Activated naive CD8-positive, alpha-beta T cell treated with anti-CD3 and anti-CD28 coated beads for 36 hours (primary cell): ENCODE data around the gene RIMKLA. TPM values are rescaled to one million over a fixed set of nuclear protein-coding genes. Genes with fewer than 3 reads are reported as not detected.

Experiments
- DNase-seq: peaks from one replicate; pipeline ENCODE4 v3.0.0; 2021
- H3K27ac Mint-ChIP-seq: one replicate; pipeline ENCODE4 v1.8.0; 2022; ENCODE audit warnings: mild to moderate bottlenecking, moderate library complexity, mixed read lengths
- H3K27me3 Mint-ChIP-seq: one replicate; pipeline ENCODE4 v1.8.0; 2022; ENCODE audit warnings: mild to moderate bottlenecking, mixed read lengths
- H3K36me3 Mint-ChIP-seq: one replicate; pipeline ENCODE4 v1.8.0; 2021; ENCODE audit warnings: mild to moderate bottlenecking, mixed read lengths
- H3K4me1 Mint-ChIP-seq: one replicate; pipeline ENCODE4 v1.8.0; 2021; ENCODE audit warnings: mixed read lengths
- H3K4me3 Mint-ChIP-seq: one replicate; pipeline ENCODE4 v1.8.0; 2022; ENCODE audit warnings: mild to moderate bottlenecking, moderate library complexity, mixed read lengths
- H3K9me3 Mint-ChIP-seq: one replicate; pipeline ENCODE4 v1.8.0; 2022; ENCODE audit warnings: mixed read lengths
- total RNA-seq, 2 experiments: library from RNA; stranded (reverse); gene quantifications; one replicate each; pipeline ENCODE4 v1.2.3, GENCODE V29; 2021

RIMKLA gene
- total RNA-seq, 2 experiments from 2014 or later, result 6.3 to 8.1 TPM

DNA sequence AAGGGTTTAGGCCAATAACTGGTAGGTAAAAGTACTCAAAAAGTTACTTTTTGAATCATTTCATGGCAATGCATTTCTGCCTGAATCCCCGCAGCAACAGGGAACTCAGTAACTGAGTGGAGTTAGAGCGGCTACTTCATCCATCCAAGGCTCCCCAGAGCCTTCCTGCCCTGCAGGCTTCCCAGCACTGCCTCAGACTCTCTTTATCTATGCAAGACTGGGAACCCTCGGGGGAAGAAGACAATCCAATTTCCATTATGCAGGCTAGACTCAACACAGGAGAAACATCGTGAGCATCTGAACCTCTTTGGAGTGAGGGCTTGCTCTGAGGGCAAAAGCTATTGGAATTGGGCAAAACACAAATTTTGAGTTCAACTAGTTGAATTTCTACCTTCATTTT lies 52.1 kb downstream of the RIMKLA start:
- no peaks in the 10 kb centered on the region for H3K36me3 Mint-ChIP-seq
- no peak overlapping the region for H3K27ac Mint-ChIP-seq
- no peak overlapping the region for H3K4me3 Mint-ChIP-seq
- H3K27me3 Mint-ChIP-seq, result no peaks in the 10 kb centered on the region
- DNase-seq, result no peak
- H3K9me3 Mint-ChIP-seq, result no peaks in the 10 kb centered on the region
- no peaks in the 10 kb centered on the region for H3K4me1 Mint-ChIP-seq

DNA sequence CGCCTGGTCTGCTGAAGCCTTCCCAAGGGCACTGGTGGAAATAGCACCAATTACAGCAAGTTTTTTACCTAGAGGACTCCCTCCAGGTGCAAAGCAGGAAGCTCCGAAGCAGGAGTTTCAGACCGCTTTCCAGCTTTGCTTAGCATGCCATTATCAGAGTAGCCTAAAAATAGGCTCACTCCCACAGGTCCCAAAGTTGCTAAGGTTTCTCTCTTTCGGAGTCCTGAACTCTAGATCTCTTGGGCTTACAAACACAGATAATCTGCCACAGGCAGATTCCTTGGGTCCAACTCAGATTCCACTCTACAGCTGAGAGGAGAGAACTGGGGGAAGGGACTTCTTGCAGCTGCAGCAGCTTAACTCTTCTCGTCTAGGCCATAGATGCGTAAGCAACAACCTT lies 52.8 kb downstream of the RIMKLA start:
- H3K4me1 Mint-ChIP-seq, result no peaks in the 10 kb centered on the region
- H3K4me3 Mint-ChIP-seq, result no peak overlapping the region
- H3K27ac Mint-ChIP-seq, result no peak overlapping the region
- no peaks in the 10 kb centered on the region for H3K9me3 Mint-ChIP-seq
- no peaks in the 10 kb centered on the region for H3K27me3 Mint-ChIP-seq
- no peak for DNase-seq
- no peaks in the 10 kb centered on the region for H3K36me3 Mint-ChIP-seq

DNA sequence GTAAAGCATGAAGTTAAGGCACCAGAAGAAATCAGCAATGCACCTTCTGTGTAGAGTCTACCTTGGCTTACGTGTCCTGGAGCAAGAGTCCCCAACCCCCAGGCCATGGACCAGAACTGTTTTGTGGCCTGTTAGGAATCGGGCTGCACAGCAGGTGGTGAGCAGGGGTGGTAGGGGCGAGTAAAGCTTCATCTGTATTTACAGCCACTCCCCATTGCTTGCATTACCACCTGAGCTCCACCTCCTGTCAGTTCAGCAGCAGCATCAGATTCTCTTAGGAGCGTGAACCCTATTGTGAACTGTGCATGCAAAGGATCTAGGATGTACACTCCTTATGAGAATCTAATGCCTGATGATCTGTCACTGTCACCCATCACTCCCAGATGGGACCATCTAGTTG lies 53.7 kb downstream of the RIMKLA start:
- H3K9me3 Mint-ChIP-seq, result no peaks in the 10 kb centered on the region
- no peak overlapping the region for H3K4me3 Mint-ChIP-seq
- H3K36me3 Mint-ChIP-seq, result no peaks in the 10 kb centered on the region
- DNase-seq, result no peak
- no peaks in the 10 kb centered on the region for H3K27me3 Mint-ChIP-seq
- no peak overlapping the region for H3K27ac Mint-ChIP-seq
- no peaks in the 10 kb centered on the region for H3K4me1 Mint-ChIP-seq

DNA sequence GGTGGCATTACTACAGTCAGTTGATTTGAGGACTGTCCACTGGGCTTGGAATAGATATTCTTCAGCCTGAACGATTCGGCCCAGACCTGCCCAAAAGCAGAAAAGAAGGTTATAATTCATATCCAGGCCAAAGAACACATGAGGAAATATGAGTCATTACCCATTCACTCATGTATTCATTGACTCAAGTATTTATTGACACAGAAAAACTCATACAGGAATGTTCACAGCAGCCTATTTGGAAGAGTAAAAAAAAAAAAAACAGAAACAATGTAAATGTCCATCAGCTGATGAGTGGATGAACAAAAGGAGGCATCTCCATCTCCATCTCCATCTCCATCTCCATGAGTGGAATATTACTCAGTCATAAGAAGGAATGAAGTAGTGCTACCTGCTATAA lies 59.3 kb downstream of the RIMKLA start:
- Mint-ChIP-seq H3K9me3 (no peaks in the 10 kb centered on the region), H3K4me3 (no peak overlapping the region), H3K36me3 (no peaks in the 10 kb centered on the region), H3K27ac (no peak overlapping the region), H3K27me3 (no peaks in the 10 kb centered on the region), H3K4me1 (no peaks in the 10 kb centered on the region)
- no peak for DNase-seq

DNA sequence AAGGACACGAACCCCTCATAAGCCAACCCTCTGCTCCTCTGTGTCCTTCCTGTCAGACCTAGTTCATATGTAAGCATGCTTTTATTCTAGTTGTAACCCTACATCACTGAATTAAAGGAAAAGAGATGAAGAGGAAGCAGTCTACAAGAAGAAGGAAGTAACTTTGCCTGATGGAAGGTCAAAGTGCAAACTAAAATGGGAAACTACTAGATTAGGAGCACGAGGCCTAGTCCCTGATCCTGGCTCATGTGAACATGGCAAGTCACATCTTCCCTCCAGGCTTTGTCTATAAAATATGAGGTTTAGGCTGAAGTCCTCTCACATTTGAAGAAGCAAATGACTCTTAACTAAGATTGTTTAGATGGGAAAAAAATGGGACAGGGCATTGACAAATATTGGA lies 62.1 kb downstream of the RIMKLA start:
- Mint-ChIP-seq H3K4me1 (peaks cover 3% of the 10 kb centered on the region), H3K4me3 (no peak overlapping the region), H3K36me3 (no peaks in the 10 kb centered on the region), H3K9me3 (no peaks in the 10 kb centered on the region), H3K27ac (no peak overlapping the region), H3K27me3 (no peaks in the 10 kb centered on the region)
- no peak for DNase-seq

- Mint-ChIP-seq H3K4me1 (peaks cover 9% of the 10 kb centered on the region), H3K9me3 (no peaks in the 10 kb centered on the region), H3K36me3 (no peaks in the 10 kb centered on the region), H3K27ac (no peak overlapping the region), H3K27me3 (no peaks in the 10 kb centered on the region), H3K4me3 (no peak overlapping the region)
- DNase-seq, result no peak
These were observed 68.7 kb downstream of the RIMKLA start for GRCh38 chr1:42449256-42449655.

DNA sequence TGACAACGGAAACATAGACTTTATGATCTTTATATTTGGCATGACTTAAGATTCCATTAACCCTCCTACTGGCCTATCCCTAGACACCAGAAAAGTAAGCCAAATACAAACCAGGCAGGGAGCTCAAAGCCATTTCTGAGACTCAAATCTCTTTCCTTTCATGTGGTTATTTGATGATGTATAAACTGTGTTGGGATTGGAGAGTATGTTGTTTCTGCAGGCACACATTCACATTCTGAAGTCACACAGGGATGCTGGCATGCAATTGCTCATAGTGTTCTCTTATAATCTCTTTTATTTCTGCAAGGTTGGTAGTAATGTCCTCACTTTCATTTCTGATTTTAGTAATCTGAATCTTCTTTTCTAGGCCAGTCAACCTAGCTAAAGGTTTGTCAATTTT lies 69.5 kb downstream of the RIMKLA start:
- no peaks in the 10 kb centered on the region for H3K36me3 Mint-ChIP-seq
- no peaks in the 10 kb centered on the region for H3K9me3 Mint-ChIP-seq
- H3K4me1 Mint-ChIP-seq, result peaks cover 11% of the 10 kb centered on the region
- H3K27me3 Mint-ChIP-seq, result no peaks in the 10 kb centered on the region
- H3K4me3 Mint-ChIP-seq, result no peak overlapping the region
- no peak overlapping the region for H3K27ac Mint-ChIP-seq
- DNase-seq, result no peak

DNA sequence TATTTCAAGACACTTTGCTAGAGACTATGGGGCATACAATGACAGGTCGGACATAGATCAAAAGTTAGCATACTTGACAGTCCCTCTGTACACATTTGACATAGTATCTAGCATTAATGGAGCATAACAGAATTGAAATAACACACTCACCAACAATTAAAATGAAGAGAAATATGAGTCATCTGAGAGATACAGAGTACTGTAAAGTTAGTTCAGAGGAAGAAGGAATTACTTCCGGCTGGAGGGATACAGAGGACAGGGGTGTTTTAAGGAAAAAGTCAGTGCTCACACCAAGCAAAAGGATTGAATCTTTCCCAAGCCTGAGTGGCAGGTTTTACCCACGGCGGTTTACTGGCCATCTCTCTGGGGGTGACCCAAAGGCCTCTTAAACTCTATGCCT lies 72.8 kb downstream of the RIMKLA start:
- H3K27ac Mint-ChIP-seq, result no peak overlapping the region
- H3K36me3 Mint-ChIP-seq, result peaks cover 13% of the 10 kb centered on the region
- DNase-seq, result no peak
- no peaks in the 10 kb centered on the region for H3K9me3 Mint-ChIP-seq
- H3K4me1 Mint-ChIP-seq, result peaks cover 25% of the 10 kb centered on the region
- H3K4me3 Mint-ChIP-seq, result no peak overlapping the region
- H3K27me3 Mint-ChIP-seq, result no peaks in the 10 kb centered on the region

DNA sequence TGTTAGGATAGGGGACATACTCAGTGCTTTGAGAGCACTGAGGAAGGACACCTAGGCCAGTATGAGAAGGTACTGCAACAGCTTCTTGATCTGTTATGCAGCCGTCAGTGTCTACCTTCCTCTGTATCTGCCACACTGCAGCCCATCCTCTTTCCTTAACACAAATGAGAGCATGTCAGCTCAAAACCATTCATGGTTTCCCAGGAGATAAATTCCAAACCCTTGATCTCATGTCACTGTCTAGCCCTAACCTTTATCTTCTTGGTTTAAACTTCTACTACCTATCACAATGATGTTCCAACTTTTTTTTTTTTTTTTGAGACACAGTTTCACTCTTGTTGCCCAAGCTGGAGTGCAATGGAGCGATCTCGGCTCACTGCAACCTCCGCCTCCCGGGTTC lies 73.8 kb downstream of the RIMKLA start:
- H3K9me3 Mint-ChIP-seq, result no peaks in the 10 kb centered on the region
- H3K36me3 Mint-ChIP-seq, result peaks cover 21% of the 10 kb centered on the region
- H3K27me3 Mint-ChIP-seq, result no peaks in the 10 kb centered on the region
- H3K4me1 Mint-ChIP-seq, result peaks cover 31% of the 10 kb centered on the region
- H3K27ac Mint-ChIP-seq, result no peak overlapping the region
- H3K4me3 Mint-ChIP-seq, result no peak overlapping the region
- DNase-seq, result no peak

DNA sequence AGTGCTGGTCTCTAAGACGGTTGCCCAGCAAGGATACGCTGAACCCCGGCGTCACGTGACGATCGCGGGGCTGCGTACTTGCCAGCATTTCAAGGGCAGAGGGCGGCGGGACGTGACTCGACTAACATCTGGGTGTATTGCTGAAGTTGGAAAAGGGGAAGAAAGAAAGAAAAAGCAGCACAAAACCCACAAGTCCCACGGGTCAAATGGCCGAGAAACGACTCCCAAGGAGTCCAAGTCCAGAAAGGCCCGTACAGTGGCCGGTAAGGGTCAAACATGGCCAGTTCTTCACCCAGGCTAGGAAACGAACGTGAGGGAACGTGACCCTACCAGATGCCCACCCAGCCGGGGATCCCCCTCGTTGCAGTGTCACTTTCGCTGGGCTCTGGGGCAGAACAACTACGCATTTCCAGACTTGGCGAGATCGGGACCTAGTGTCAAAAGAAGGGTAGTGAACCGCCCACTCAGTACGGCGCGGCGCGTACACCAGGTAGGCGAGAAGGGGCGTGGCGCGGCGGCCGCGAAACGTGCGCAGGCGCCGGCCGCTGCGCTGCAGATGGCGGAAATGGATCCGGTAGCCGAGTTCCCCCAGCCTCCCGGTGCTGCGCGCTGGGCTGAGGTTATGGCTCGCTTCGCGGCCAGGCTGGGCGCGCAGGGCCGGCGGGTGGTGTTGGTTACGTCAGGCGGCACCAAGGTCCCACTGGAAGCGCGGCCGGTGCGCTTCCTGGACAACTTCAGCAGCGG lies 75.6 kb downstream of the RIMKLA start, which contains the start of the genes PPCS and ZMYND12:
TSS of gene PPCS (plus strand) at position 534 of the 744 bp plus-strand sequence. CDS start at position 557, 23 bp downstream.
TSS of gene ZMYND12 (minus strand) at position 13 of the 744 bp plus-strand sequence. CDS start 25 bp downstream, outside the sequence.
- Mint-ChIP-seq H3K36me3 (peaks cover 28% of the 10 kb centered on the region), H3K9me3 (no peaks in the 10 kb centered on the region), H3K4me3 (peak within 1 kb of the TSS; percentile 90), H3K27me3 (no peaks in the 10 kb centered on the region), H3K4me1 (peaks cover 33% of the 10 kb centered on the region), H3K27ac (peak within 1 kb of the TSS; percentile 97)
- peak; percentile 94 for DNase-seq

GRCh38 chr1:42456754-42457089 lies 76.1 kb downstream of the RIMKLA start:
- peaks cover 34% of the 10 kb centered on the region for H3K4me1 Mint-ChIP-seq
- DNase-seq, result peak; percentile 62
- H3K27me3 Mint-ChIP-seq, result no peaks in the 10 kb centered on the region
- H3K27ac Mint-ChIP-seq, result peak overlapping the region; percentile 97
- H3K36me3 Mint-ChIP-seq, result peaks cover 30% of the 10 kb centered on the region
- H3K4me3 Mint-ChIP-seq, result peak overlapping the region; percentile 90
- H3K9me3 Mint-ChIP-seq, result no peaks in the 10 kb centered on the region

DNA sequence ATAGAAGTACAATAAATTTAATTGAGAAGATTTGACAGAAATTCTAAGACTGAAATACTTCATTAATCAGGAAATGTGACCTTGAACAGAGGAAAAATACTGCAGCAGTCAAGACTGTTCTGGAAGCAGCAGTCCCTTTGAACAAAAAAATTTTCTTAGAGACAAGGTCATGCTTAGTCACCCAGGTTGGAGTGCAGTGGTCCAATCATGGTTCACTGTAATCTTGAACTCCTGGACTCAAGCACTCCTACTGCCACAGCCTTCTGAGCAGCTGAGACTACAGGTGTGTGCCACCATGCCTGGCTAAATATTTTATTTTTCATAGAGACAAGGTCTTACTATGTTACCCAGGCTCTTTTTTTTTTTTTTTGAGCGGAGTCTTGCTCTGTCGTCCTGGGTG lies 80.6 kb downstream of the RIMKLA start:
- H3K4me3 Mint-ChIP-seq, result no peak overlapping the region
- H3K4me1 Mint-ChIP-seq, result peaks cover 43% of the 10 kb centered on the region
- H3K27me3 Mint-ChIP-seq, result no peaks in the 10 kb centered on the region
- no peaks in the 10 kb centered on the region for H3K9me3 Mint-ChIP-seq
- no peak for DNase-seq
- H3K27ac Mint-ChIP-seq, result peak overlapping the region; percentile 8
- peaks cover 33% of the 10 kb centered on the region for H3K36me3 Mint-ChIP-seq

GRCh38 chr1:42462828-42463763 lies 82.5 kb downstream of the RIMKLA start, which contains the start of gene CCDC30:
Gene CCDC30, plus strand, starts transcription at chr1:42463286. Its CDS starts 17,266 bp downstream, at chr1:42480552.
- peak; percentile 94 for DNase-seq
- H3K36me3 Mint-ChIP-seq, result peaks cover 23% of the 10 kb centered on the region
- H3K4me1 Mint-ChIP-seq, result peaks cover 34% of the 10 kb centered on the region
- H3K9me3 Mint-ChIP-seq, result no peaks in the 10 kb centered on the region
- peak within 1 kb of the TSS; percentile 81 for H3K27ac Mint-ChIP-seq
- H3K27me3 Mint-ChIP-seq, result no peaks in the 10 kb centered on the region
- peak within 1 kb of the TSS; percentile 81 for H3K4me3 Mint-ChIP-seq

GRCh38 chr1:42463921-42464320 lies 83.3 kb downstream of the RIMKLA start:
- Mint-ChIP-seq H3K27me3 (no peaks in the 10 kb centered on the region), H3K4me3 (peak overlapping the region; percentile 81), H3K36me3 (peaks cover 16% of the 10 kb centered on the region), H3K27ac (no peak overlapping the region), H3K4me1 (peaks cover 28% of the 10 kb centered on the region), H3K9me3 (no peaks in the 10 kb centered on the region)
- DNase-seq, result no peak

DNA sequence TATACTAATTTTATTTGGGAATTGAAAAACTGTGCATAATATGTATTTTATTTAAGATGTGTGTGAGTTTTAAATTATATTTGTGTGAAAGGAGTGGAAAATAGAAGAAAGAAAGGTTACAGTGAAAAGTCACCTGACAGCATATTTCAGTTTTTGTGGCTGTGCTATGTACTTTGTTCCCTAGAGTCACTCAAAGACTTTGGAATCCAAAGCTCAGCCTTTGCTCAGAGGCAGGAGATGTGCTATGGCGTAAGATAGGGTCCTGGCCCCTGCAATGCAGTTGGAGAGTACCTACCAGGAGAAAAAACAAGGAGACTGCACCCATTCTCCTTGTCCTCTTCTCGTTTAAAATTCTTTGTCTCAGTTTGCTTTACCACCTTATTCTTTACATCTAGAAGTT lies 85.4 kb downstream of the RIMKLA start:
- H3K36me3 Mint-ChIP-seq, result peaks cover 5% of the 10 kb centered on the region
- no peak overlapping the region for H3K27ac Mint-ChIP-seq
- H3K27me3 Mint-ChIP-seq, result no peaks in the 10 kb centered on the region
- H3K4me1 Mint-ChIP-seq, result peaks cover 17% of the 10 kb centered on the region
- no peak overlapping the region for H3K4me3 Mint-ChIP-seq
- DNase-seq, result no peak
- no peaks in the 10 kb centered on the region for H3K9me3 Mint-ChIP-seq
